Measurements from ENCODE around the gene OR13J1. TPM values are rescaled to one million over a fixed set of nuclear protein-coding genes. Genes with fewer than 3 reads are reported as not detected.

The OR13J1 gene
- total RNA-seq, 1 experiment from 2014 or later = not detected

GRCh38 chr9:35841645-35841900 lies 28.6 kb downstream of the OR13J1 start:
- CTCF ChIA-PET = interaction anchor here (0.6 kb wide), 1 partner anchor 9 kb away, joined by 3 read pairs; no protein-coding TSS in a partner anchor

GRCh38 chr9:35840881-35841644 lies 29.1 kb downstream of the OR13J1 start:
- ATAC-seq (no peak), DNase-seq (ENCODE audit: low read depth, low spot score) (no peak)
- TF ChIP-seq TCF7L2 (IDR thresholded peaks at IDR 0.05; ENCODE audit: low read depth, low read length) (no peak), REST (IDR thresholded peaks at IDR 0.05; ENCODE audit: insufficient read depth in 1 of 2, low read depth in 2 of 2, low read length in 1 of 2) (no peak), SIN3A (IDR thresholded peaks at IDR 0.05; ENCODE audit: borderline replicate concordance, insufficient read depth, low read depth, low read length) (no peak)
- POLR2A ChIA-PET = no interaction called here
- CTCF ChIA-PET = interaction anchor here (0.6 kb wide), 1 partner anchor 8 kb away, joined by 3 read pairs; no protein-coding TSS in a partner anchor
- no peak overlapping the region for H3K27ac ChIP-seq (ENCODE audit: low read length)
- no peaks in the 10 kb centered on the region for H3K36me3 ChIP-seq (ENCODE audit: control insufficient read depth, insufficient read depth, low read length)
- H3K4me3 ChIP-seq (ENCODE audit: low read depth in 2 of 2, low read length in 2 of 2) = no peak overlapping the region
- BruUV-seq (replicated peaks) = no TSS peak
- H3K4me1 ChIP-seq (ENCODE audit: control insufficient read depth, insufficient read depth, low read length) = no peaks in the 10 kb centered on the region; the same call in 1 of the 2 replicates
- in situ Hi-C loops (cut with HindIII; ENCODE audit: low pct_unique_long_range_greater_than_20kb, low sequenced_read_pairs) (no loop called here), intact Hi-C loops (cut with micrococcal nuclease; ENCODE audit: unreplicated experiment) (no loop called here)
- H3K9me3 ChIP-seq (ENCODE audit: control insufficient read depth, insufficient read depth, low read depth, low read length) = no peaks in the 10 kb centered on the region
- H3K27me3 ChIP-seq (ENCODE audit: control insufficient read depth, insufficient read depth, low read length) = no peaks in the 10 kb centered on the region

More at GRCh38 chr9:35841645-35841900, 28.6 kb downstream of the OR13J1 start:
- Histone ChIP-seq H3K27me3 (ENCODE audit: control insufficient read depth, insufficient read depth, low read length) (no peaks in the 10 kb centered on the region), H3K4me3 (ENCODE audit: low read depth in 2 of 2, low read length in 2 of 2) (no peak overlapping the region), H3K9me3 (ENCODE audit: control insufficient read depth, insufficient read depth, low read depth, low read length) (no peaks in the 10 kb centered on the region), H3K36me3 (ENCODE audit: control insufficient read depth, insufficient read depth, low read length) (no peaks in the 10 kb centered on the region), H3K4me1 (ENCODE audit: control insufficient read depth, insufficient read depth, low read length) (no peaks in the 10 kb centered on the region; the same call in 1 of the 2 replicates), H3K27ac (ENCODE audit: low read length) (no peak overlapping the region)
- no peak for DNase-seq (ENCODE audit: low read depth, low spot score)
- no TSS peak for BruUV-seq (replicated peaks)
- POLR2A ChIA-PET = interaction anchor here (0.6 kb wide), 1 partner anchor 128 kb away, joined by 8 read pairs; no protein-coding TSS in a partner anchor
- no peak for ATAC-seq
- intact Hi-C loops (cut with micrococcal nuclease; ENCODE audit: unreplicated experiment) (no loop called here), in situ Hi-C loops (cut with HindIII; ENCODE audit: low pct_unique_long_range_greater_than_20kb, low sequenced_read_pairs) (no loop called here)
- TF ChIP-seq REST (IDR thresholded peaks at IDR 0.05; ENCODE audit: insufficient read depth in 1 of 2, low read depth in 2 of 2, low read length in 1 of 2) = no peak
- TF ChIP-seq CTCF (IDR thresholded peaks at IDR 0.05) = no peak
- no peak for TF ChIP-seq POLR2AphosphoS5 (IDR thresholded peaks at IDR 0.05; ENCODE audit: low read depth, low read length)
- TF ChIP-seq SIN3A (IDR thresholded peaks at IDR 0.05; ENCODE audit: borderline replicate concordance, insufficient read depth, low read depth, low read length) = no peak
- TF ChIP-seq TCF7L2 (IDR thresholded peaks at IDR 0.05; ENCODE audit: low read depth, low read length) = no peak

Data from Panc1 (cell line).